Measurements from ENCODE around the gene ZNF230.

ZNF230 gene

DNA sequence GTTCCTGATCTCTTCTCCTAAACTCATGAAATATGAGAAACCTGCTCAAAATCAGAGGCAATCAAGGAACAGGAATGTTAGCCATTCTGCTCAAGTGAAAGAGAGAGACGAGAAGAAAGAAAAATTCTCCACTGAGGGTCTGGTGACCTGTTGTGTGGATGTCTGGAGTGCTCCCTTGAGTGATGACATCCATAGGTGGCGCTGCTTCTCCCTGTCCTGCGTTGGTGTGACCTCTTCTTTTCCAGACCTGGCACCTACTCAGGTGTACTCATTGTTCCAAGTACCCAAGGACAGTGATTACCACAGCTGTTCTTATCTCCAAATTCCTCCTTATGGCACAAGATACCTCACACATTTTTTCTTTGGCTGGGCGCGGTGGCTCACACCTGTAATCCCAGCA, 53.1 kb downstream of the ZNF230 start:
- TF ChIP-seq, protein P1, sequence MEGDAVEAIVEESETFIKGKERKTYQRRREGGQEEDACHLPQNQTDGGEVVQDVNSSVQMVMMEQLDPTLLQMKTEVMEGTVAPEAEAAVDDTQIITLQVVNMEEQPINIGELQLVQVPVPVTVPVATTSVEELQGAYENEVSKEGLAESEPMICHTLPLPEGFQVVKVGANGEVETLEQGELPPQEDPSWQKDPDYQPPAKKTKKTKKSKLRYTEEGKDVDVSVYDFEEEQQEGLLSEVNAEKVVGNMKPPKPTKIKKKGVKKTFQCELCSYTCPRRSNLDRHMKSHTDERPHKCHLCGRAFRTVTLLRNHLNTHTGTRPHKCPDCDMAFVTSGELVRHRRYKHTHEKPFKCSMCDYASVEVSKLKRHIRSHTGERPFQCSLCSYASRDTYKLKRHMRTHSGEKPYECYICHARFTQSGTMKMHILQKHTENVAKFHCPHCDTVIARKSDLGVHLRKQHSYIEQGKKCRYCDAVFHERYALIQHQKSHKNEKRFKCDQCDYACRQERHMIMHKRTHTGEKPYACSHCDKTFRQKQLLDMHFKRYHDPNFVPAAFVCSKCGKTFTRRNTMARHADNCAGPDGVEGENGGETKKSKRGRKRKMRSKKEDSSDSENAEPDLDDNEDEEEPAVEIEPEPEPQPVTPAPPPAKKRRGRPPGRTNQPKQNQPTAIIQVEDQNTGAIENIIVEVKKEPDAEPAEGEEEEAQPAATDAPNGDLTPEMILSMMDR (IDR thresholded peaks at IDR 0.05; ENCODE audit: insufficient read depth, low read depth, low read length, missing control alignments): no peak
- no peak overlapping the region for H3K4me3 ChIP-seq (ENCODE audit: low read length)
- no peak for DNase-seq (ENCODE audit: low read depth)

DNA sequence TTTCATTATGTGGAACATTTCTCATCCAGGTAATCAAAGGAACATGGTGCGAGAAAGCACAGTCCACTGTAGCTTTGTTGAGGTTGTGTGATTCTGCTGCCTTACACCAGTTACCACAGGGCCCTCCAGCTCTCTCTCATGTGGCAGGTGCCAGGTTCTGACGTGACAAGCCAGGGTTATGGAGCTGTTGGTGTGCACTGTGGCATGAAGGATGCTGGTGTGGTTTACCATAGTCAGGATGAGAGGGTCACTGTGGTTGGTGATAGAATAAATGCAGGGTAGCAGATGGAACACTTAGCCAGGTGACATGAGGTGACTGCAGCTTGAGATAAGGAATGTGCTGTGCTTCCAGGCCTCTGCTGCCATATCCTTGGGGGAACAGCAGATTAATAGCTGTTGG, 56.5 kb downstream of the ZNF230 start:
- no peak overlapping the region for H3K4me3 ChIP-seq (ENCODE audit: low read length)
- TF ChIP-seq, protein P1 (IDR thresholded peaks at IDR 0.05; ENCODE audit: insufficient read depth, low read depth, low read length, missing control alignments): no peak
- no peak for DNase-seq (ENCODE audit: low read depth)

DNA sequence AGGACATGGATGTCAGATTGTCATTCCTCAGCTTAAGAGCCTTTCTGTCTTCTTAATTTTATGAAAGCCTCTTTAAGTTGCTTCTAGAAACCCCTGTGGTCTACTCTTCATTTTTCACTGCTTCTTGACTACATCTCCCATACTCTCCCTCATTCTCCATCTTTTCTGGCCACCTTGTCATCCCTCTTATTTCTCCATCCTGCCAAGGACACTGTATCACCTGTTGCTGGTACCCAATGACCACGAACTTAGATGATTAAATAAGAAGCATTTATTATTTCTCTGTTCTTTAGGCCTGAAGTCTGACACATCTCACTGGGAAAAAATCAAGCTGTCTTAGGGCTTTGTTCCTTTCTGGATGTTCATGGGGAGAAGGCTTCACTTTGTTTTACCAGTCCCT, 58.3 kb downstream of the ZNF230 start:
- TF ChIP-seq, protein P1 (IDR thresholded peaks at IDR 0.05; ENCODE audit: insufficient read depth, low read depth, low read length, missing control alignments): no peak
- H3K4me3 ChIP-seq (ENCODE audit: low read length): no peak overlapping the region
- no peak for DNase-seq (ENCODE audit: low read depth)

Measured in epithelial cell of esophagus (primary cell).